GM19452 (cell line): Measurements from ENCODE around the gene CENPX.
A peak's percentile ranks its signal among the peaks of the same experiment; 100 is the strongest.

ENCODE experiments used
- ATAC-seq: cut with Tn5 transposase; IDR thresholded peaks from one replicate; pipeline ENCODE4 v1.9.1; 2021; ENCODE audit not compliant: unreplicated experiment

Gene CENPX

GRCh38 chr17:82022310-82022980 lies at the start of gene CENPX:
Gene CENPX (minus strand): TSS chr17:82022878. CDS start chr17:82022861, 17 bp downstream.
- peak; percentile 22 for ATAC-seq

DNA sequence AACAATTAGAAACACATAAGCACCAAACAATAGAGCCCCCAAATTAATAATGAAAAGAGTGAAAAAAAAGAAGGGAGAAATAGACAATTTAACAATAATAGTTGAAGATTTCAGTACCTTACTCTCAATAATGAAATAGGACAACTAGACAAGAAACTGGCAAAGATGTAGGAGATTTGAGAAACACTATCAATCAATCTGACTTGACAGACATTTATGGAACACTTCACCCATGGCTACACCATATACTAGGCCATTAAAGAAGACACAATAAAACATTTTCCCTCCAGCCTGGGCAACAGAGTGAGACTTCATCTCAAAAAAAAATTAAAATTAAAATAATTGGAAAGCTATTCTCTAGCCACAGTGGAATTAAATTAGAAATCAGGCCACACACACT lies 47.9 kb upstream of the CENPX start:
- no peak for ATAC-seq

DNA sequence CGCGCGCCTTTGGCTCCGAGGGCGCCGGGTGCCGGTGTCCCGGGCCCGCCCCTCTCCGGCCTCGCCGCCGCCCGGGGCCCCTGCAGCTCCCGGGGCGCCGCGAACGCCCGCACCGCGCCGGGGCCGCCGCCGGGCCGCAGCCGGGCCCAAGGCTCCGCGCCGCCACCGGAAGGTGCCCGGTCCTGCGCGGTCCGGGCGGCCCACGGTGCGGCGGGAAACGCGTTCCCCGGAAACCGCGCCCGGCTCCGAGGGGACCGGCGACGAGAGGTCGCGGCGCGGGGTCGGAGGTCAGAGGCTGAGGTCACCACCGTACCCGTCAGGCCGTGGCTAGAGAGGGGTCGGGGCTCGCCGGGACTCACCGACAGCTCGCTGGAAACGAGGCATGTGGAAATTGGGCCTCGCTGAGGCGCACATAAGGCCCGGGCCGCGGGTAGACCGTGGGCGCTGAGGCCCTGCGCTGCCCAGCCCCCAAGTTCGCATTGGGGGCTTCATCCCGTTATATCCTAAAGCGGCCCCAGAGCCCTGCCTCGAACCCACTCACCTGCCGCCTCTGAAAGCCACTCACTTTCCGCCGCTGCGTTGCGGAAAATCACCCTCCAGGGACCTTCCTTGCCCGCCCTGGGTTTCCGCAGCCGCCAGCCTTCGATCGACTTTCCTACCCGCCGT lies 43.1 kb upstream of the CENPX start, which contains the start of gene DUS1L:
Gene DUS1L, minus strand, starts transcription at position 167 of the 666 bp plus-strand sequence. CDS start 745 bp downstream, outside the sequence.
- ATAC-seq: peak; percentile 65

GRCh38 chr17:82065193-82065637 lies 42.5 kb upstream of the CENPX start:
- peak; percentile 28 for ATAC-seq

GRCh38 chr17:82064433-82065192 lies 41.9 kb upstream of the CENPX start:
- ATAC-seq: no peak

DNA sequence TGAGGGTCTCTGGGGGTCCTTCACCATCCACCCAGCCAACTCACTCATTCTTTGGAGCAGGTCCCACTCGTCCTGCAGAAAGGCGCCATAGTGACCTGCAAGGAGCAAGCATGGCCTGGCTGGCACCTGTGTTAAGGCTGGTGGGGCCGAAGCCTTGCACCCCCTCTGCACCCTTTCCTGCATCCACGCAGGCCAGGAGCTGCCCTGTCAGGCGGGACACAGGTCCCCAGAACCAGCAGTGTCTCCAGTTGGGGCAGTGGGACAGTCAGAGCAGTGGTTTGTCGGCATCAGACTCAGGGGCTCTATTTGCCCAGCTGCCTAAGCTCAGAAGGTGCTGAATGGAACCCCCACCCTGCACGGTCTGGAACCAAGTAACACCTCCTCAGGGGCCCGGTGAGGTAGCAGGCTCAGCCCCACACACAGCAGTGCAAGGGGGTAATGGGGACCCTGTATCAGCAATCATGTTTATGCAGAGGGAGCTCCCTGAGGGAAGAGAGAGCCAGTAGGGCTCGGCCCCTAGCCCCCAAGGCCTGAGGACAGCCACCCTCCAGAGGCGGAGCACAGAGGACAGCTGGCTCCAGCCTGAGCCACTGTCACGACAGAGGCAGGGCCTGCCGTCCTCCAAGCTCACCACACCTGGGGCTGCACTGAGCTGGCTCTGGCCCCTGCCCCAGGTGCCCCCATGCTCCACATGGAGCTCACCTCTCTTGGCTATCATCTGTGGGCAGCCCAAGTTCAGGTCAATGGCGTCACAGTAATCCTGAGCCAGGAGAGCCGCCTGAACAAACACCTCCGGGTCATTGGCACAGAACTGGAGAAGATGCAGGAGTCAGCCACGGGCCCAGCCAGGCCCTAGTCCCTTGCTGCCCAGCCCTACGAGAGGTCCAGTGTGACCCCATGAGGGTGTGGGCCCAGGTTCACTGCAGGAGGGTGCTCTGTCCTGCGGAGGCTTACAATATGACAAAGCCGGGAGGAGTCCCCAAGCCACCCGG lies 41.0 kb upstream of the CENPX start:
- no peak for ATAC-seq

DNA sequence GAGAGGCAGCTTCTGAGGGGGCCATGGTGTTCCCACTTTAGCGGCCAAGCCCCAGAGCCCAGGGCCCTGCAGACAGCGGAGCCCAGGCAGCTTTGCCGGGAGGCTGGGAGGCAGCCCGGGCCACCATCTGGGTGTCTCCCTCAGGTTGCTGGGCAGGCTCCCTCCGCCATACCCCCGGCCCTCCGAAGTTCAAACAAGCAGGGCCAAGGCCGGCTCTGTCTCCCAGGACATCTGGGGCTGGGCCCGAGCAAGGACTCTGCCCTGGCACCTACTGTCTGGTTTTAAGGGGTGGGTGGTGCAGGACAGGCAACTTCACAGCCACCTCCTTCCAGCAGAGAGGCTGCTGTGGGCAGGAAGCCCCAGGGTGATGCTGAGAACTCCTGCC lies 40.3 kb upstream of the CENPX start:
- ATAC-seq: no peak

GRCh38 chr17:82062076-82062983 lies 39.7 kb upstream of the CENPX start:
- no peak for ATAC-seq

DNA sequence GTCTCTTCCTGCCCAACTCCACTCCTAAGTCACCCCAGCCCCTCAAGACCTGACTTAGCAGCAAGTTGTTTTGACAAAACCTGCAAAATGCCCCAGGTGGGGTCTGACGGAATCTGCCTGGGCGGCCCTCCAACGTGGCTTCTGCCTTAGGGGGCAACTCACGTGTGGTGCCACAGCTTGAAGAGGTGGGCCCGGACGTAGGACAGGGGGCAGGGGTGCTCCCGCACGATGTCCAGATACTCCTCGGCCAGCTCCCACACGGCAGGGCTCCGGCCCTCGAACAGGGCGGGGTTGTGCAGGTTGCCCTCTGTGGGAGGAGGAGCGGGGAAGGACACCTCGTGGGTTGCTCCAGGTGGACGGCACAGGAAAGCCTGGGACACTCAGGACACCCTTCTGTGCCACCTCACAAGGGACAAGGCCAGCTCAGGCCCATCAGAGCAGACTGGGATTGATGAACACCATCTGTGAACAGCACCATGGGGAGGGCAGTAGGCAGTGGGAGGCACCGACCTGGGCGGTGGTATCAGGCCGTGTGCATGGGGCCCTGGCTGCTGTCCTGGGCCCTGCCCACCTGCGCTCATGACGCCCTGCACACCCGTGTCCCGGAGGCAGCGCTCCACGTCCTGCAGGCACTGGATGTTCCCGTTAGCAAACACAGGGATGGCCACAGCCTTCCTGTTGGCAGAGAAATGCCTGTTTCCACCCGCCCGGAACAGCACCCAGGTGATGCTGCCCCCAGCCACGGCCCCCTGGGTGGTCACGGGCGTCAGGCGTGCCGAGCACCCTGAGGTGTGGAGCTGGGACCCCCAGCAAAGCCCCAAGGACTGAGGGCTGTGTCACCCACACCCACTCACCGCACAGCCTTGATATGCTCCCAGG lies 38.6 kb upstream of the CENPX start:
- no peak for ATAC-seq

DNA sequence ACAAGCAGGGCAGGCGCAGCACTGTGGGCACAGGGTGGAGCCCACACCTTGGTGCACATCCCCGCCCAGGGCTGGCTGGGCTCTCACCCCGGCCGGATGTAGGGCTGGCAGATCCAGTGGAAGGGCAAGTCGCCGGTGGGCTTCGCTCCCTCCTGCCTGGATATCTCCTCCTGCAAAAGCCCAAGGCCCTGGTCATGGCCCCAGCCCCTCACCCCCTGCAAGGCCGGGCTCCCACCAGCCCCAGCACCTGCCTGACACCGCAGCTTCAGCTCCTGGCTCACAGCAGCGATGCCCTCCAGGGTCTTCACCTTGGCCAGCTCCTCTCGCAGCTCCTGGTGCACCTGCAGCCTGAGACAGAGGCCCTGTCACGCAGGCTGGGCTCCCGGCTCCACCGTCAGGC lies 37.9 kb upstream of the CENPX start:
- ATAC-seq: no peak

- no peak for ATAC-seq
Observed at GRCh38 chr17:82060001-82060380, 37.3 kb upstream of the CENPX start.

DNA sequence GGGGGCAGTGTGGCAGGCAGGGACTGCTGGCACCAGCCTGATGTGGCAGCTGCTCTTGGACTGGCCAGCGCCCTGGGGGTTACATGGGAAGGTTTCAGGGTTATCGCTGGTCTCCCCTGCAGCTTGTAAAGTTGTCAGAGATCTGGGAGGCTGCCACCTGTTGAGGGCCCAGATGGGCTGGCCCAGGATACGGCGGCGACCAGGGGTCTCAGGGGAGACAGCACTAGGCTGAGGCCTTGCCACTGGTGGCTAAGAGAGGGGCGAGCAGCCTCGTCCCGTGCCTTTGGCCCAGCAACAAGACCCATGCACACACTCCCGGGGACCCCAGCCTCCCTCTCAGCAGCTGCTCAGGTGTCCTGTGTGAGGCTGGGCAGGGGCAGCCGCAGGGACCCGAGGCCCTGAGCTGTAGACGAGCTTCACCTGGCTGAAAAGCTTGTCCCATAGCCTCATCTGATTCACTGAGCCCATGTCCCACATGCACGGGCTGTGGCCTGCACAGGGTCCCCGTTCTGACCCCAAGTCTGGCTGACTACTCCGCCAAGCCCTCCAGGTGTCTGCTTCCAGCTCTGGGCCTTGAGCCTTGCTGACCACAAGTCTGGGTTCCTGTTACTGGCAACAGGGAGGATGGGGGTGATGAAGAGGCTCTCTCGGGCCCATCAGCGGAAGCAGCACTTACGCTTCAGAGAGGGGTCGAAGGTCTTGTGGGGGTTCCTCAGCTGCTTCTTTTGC lies 36.8 kb upstream of the CENPX start:
- ATAC-seq: no peak

GRCh38 chr17:82058855-82059249 lies 36.2 kb upstream of the CENPX start:
- no peak for ATAC-seq

GRCh38 chr17:82058230-82058854 lies 35.7 kb upstream of the CENPX start:
- no peak for ATAC-seq

DNA sequence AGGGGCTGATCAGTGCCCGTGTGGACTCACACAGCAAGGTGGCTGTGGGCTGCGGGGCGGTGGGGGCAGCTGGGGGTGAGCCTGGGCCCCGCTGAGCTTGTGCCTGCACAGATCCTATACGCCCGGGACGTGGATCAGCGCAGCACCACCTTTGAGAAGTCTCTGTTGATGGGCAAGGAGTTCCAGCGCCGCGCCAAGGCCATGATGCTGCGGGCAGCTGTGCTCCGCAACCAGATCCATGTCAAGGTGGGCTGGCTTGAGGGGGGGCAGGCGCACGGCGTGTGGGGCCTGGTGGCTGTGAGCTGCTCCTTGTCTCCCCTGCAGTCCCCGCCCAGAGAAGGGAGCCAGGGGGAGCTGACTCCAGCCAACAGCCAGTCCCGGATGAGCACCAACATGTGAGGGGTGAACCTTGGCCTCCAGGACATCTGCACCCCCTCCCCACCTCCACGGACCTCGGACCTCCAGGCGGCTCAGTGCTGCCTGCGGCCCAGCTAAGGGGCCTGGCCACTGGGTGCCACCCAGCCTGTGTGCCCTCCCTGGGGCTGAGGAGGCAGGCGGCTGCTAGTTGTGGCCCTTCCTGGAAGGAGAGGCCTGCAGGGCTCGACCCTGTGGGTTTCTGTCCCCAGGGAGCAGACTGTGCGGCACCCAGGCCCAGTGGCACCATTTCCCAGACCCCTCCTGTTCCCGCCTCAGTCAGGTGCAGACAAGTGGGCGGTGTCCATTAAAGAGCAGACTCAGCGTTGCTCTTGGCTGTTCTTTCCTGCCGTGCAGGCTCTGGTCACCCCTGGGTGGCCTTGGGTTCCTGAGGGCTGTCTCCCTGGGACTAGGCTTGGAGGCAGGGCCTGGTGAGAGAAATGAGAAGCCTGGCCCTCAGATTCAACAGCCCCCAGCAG lies 34.3 kb upstream of the CENPX start:
- no peak for ATAC-seq

DNA sequence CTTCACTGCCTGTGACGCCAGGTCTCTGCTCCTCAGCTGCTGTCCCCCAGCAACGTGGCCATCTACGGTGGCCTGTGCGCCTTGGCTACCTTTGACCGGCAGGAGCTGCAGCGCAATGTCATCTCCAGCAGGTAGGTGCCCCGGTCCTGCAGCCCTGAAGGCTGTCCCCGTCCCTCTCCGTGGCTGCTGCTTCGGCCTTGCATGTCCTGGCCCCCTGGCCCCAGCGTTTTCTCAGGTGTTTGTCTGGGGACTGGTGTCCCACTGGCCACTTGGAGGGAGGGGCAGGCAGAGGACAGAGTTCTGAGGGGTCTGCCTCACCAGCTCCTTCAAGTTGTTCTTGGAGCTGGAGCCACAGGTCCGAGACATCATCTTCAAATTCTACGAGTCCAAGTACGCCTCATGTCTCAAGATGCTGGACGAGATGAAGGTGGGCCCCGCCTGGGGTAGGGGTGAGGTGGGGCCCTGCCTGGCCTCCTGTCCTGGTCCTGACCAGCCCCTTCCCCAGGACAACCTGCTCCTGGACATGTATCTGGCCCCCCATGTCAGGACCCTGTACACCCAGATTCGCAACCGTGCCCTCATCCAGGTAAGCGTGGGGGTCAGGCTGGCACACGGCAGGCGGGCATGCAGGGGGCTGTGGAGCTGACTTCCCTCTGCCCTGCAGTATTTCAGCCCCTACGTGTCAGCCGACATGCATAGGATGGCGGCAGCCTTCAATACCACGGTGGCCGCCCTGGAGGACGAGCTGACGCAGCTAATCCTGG lies 33.5 kb upstream of the CENPX start:
- no peak for ATAC-seq
